ENCODE data around the gene HABP4. TPM values are rescaled to one million over a fixed set of nuclear protein-coding genes. Genes with fewer than 3 reads are reported as not detected.

Gene HABP4
- total and polyA plus RNA-seq, 9 of the 15 experiments (the other 6 are each of a cell fraction or from before 2014, with no cell fraction given) = 0.38 to 2.4 (median 1.9) TPM

GRCh38 chr9:96418920-96419690 is 30.9 kb upstream of the HABP4 start (continued):
- TF ChIP-seq, protein P1, sequence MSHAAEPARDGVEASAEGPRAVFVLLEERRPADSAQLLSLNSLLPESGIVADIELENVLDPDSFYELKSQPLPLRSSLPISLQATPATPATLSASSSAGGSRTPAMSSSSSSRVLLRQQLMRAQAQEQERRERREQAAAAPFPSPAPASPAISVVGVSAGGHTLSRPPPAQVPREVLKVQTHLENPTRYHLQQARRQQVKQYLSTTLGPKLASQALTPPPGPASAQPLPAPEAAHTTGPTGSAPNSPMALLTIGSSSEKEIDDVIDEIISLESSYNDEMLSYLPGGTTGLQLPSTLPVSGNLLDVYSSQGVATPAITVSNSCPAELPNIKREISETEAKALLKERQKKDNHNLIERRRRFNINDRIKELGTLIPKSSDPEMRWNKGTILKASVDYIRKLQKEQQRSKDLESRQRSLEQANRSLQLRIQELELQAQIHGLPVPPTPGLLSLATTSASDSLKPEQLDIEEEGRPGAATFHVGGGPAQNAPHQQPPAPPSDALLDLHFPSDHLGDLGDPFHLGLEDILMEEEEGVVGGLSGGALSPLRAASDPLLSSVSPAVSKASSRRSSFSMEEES (CRISPR knock-in tag; IDR thresholded peaks at IDR 0.05) = no peak
- TF ChIP-seq SRF (CRISPR knock-in tag; IDR thresholded peaks at IDR 0.05) (no peak), MYNN (IDR thresholded peaks at IDR 0.05) (peak; percentile 38; the same call in 1 of the 2 replicates), MYNN (CRISPR knock-in tag; IDR thresholded peaks at IDR 0.05) (no peak), PCBP2 (IDR thresholded peaks at IDR 0.05; ENCODE audit: low read depth, low read length, poor library complexity, severe bottlenecking) (no peak), GTF2B (IDR thresholded peaks at IDR 0.05; ENCODE audit: extremely low read depth, insufficient read length) (no peak), CSDE1 (IDR thresholded peaks at IDR 0.05) (no peak), ZNF668 (CRISPR knock-in tag; IDR thresholded peaks at IDR 0.05) (no peak), SAFB2 (IDR thresholded peaks at IDR 0.05; ENCODE audit: borderline replicate concordance, low read depth, low read length, severe bottlenecking) (no peak), SMARCE1 (IDR thresholded peaks at IDR 0.05) (no peak), CLOCK (CRISPR knock-in tag; IDR thresholded peaks at IDR 0.05; ENCODE audit: borderline replicate concordance) (no peak), ZNF431 (CRISPR knock-in tag; IDR thresholded peaks at IDR 0.05) (no peak), ZNF121 (CRISPR knock-in tag; conservative IDR thresholded peaks at IDR 0.05) (no peak)
- TF ChIP-seq, protein P2, sequence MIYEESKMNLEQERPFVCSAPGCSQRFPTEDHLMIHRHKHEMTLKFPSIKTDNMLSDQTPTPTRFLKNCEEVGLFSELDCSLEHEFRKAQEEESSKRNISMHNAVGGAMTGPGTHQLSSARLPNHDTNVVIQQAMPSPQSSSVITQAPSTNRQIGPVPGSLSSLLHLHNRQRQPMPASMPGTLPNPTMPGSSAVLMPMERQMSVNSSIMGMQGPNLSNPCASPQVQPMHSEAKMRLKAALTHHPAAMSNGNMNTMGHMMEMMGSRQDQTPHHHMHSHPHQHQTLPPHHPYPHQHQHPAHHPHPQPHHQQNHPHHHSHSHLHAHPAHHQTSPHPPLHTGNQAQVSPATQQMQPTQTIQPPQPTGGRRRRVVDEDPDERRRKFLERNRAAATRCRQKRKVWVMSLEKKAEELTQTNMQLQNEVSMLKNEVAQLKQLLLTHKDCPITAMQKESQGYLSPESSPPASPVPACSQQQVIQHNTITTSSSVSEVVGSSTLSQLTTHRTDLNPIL (CRISPR knock-in tag; IDR thresholded peaks at IDR 0.05) = no peak
- TF ChIP-seq, protein P3, sequence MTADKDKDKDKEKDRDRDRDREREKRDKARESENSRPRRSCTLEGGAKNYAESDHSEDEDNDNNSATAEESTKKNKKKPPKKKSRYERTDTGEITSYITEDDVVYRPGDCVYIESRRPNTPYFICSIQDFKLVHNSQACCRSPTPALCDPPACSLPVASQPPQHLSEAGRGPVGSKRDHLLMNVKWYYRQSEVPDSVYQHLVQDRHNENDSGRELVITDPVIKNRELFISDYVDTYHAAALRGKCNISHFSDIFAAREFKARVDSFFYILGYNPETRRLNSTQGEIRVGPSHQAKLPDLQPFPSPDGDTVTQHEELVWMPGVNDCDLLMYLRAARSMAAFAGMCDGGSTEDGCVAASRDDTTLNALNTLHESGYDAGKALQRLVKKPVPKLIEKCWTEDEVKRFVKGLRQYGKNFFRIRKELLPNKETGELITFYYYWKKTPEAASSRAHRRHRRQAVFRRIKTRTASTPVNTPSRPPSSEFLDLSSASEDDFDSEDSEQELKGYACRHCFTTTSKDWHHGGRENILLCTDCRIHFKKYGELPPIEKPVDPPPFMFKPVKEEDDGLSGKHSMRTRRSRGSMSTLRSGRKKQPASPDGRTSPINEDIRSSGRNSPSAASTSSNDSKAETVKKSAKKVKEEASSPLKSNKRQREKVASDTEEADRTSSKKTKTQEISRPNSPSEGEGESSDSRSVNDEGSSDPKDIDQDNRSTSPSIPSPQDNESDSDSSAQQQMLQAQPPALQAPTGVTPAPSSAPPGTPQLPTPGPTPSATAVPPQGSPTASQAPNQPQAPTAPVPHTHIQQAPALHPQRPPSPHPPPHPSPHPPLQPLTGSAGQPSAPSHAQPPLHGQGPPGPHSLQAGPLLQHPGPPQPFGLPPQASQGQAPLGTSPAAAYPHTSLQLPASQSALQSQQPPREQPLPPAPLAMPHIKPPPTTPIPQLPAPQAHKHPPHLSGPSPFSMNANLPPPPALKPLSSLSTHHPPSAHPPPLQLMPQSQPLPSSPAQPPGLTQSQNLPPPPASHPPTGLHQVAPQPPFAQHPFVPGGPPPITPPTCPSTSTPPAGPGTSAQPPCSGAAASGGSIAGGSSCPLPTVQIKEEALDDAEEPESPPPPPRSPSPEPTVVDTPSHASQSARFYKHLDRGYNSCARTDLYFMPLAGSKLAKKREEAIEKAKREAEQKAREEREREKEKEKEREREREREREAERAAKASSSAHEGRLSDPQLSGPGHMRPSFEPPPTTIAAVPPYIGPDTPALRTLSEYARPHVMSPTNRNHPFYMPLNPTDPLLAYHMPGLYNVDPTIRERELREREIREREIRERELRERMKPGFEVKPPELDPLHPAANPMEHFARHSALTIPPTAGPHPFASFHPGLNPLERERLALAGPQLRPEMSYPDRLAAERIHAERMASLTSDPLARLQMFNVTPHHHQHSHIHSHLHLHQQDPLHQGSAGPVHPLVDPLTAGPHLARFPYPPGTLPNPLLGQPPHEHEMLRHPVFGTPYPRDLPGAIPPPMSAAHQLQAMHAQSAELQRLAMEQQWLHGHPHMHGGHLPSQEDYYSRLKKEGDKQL (CRISPR knock-in tag; IDR thresholded peaks at IDR 0.05; ENCODE audit: borderline replicate concordance) = no peak
